K562 (cell line): ENCODE results near the gene USP15. TPM values are rescaled to one million over a fixed set of nuclear protein-coding genes. Genes with fewer than 3 reads are reported as not detected.

ENCODE experiments used
- BRD4 ChIP-seq: fragments of 200-600 bp; sonication (generic); IDR thresholded peaks from 2 replicates; pipeline ENCODE4 v1.6.1; 2017; ENCODE audit warnings: inconsistent platforms
- CBX1 ChIP-seq: sonication (generic); IDR thresholded peaks from 2 replicates; pipeline ENCODE4 v1.6.1; 2016; ENCODE audit warnings: antibody characterized with exemption, low read depth, mild to moderate bottlenecking
- CC2D1A ChIP-seq: fragments of 450-650 bp; IDR thresholded peaks from 2 replicates; pipeline ENCODE4 v1.6.1; 2017; ENCODE audit warnings: mild to moderate bottlenecking
- DACH1 ChIP-seq: fragments of 450-650 bp; IDR thresholded peaks from 2 replicates; pipeline ENCODE4 v1.6.1; 2018; ENCODE audit not compliant: partially characterized antibody
- ETS2 ChIP-seq: IDR thresholded peaks from 2 replicates; pipeline ENCODE4 v1.6.1; 2016; ENCODE audit warnings: borderline replicate concordance, missing genetic modification characterization, mild to moderate bottlenecking, moderate library complexity, missing compliant biosample characterization; ENCODE audit not compliant: poor library complexity, severe bottlenecking
- HDAC2 ChIP-seq: fragments of 450-650 bp; IDR thresholded peaks from 2 replicates; pipeline ENCODE4 v1.6.1; 2016; ENCODE audit warnings: mild to moderate bottlenecking
- NRF1 ChIP-seq, 2 experiments: fragments of 450-650 bp; IDR thresholded peaks in 1 of 2; conservative IDR thresholded peaks in 1 of 2; 2 replicates each; pipeline ENCODE4 v1.6.1; 2014; ENCODE audit warnings: mild to moderate bottlenecking in 2 of 2
- RCOR1 ChIP-seq, 2 experiments: IDR thresholded peaks; 2 replicates each; pipeline ENCODE4 v1.6.1; 2012; ENCODE audit warnings: low read depth in 2 of 2, low read length in 2 of 2, borderline replicate concordance in 1 of 2, improper control_type of control experiment in 1 of 2
- SMAD1 ChIP-seq: fragments of 150-350 bp; IDR thresholded peaks from 2 replicates; pipeline ENCODE4 v1.6.1; 2014; ENCODE audit warnings: low read length, low read depth; ENCODE audit not compliant: partially characterized antibody
- SNRNP70 ChIP-seq: fragments of 200-400 bp; formaldehyde crosslinking; optimal IDR thresholded peaks from 2 replicates; pipeline ENCODE3; 2017; ENCODE audit warnings: low read depth, low read length
- WHSC1 ChIP-seq: IDR thresholded peaks from one replicate; pipeline ENCODE4 v1.6.1; 2012; ENCODE audit warnings: low read length, control low read depth, inconsistent platforms
- YY1 ChIP-seq, 3 experiments: IDR thresholded peaks; 2 replicates each; pipeline ENCODE4 v1.6.1; 2011; ENCODE audit warnings: low read length in 2 of 3, mild to moderate bottlenecking in 2 of 3, moderate library complexity in 2 of 3, borderline replicate concordance in 1 of 3, control low read depth in 1 of 3, low read depth in 1 of 3; ENCODE audit not compliant: insufficient read depth in 3 of 3, insufficient replicate concordance in 2 of 3, control insufficient read depth in 1 of 3, insufficient read length in 1 of 3; ENCODE audit errors: extremely low read depth in 1 of 3
- ZNF174 ChIP-seq: fragments of 250-450 bp; sonication (Bioruptor Pico); IDR thresholded peaks from 2 replicates; pipeline ENCODE4 v1.4.0; 2020; ENCODE audit warnings: mild to moderate bottlenecking
- ZNF184 ChIP-seq: sonication (generic); formaldehyde crosslinking; IDR thresholded peaks from 2 replicates; pipeline ENCODE4 v1.5.0; 2020; ENCODE audit warnings: missing genetic modification reagents
- polyA plus RNA-seq, 8 experiments: library from polyadenylated mRNA; depleted of rRNA in 4 of 8; stranded (reverse) in 5 of 8; unstranded in 3 of 8; fragments of >200 nt; fragmentation: Nextera tagmentation in 2 of 8; fragmentation: Illumina TruSeq in 1 of 8; extraction: Ambion mirVana in 2 of 8; extraction: Trizol in 1 of 8; gene quantifications; 2 replicates each; pipeline versions ENCODE4 v1.2.1 to v1.2.3, GENCODE V29; 2011 to 2014; ENCODE audit warnings: inconsistent platforms in 1 of 8, missing spikeins in 1 of 8
- total RNA-seq, 7 experiments: library from RNA; depleted of rRNA in 6 of 7; stranded (reverse); fragments of >200 nt in 6 of 7; fragmentation: Illumina TruSeq in 2 of 7; extraction: Trizol in 2 of 7; gene quantifications; 2 replicates each; pipeline versions ENCODE4 v1.2.1 to v1.2.3, GENCODE V29; 2011 to 2021; ENCODE audit warnings: low replicate concordance in 1 of 7
- TF ChIP-seq, protein P1 (sequence below): fragments of 450-650 bp; formaldehyde crosslinking; IDR thresholded peaks from 2 replicates; pipeline ENCODE4 v1.4.0; 2020; ENCODE audit warnings: mild to moderate bottlenecking, moderate library complexity
- TF ChIP-seq, protein P2 (sequence below), 2 experiments: fragments of 450-650 bp in 1 of 2; IDR thresholded peaks; 2 replicates each; pipeline ENCODE4 v1.6.1; 2011 to 2017; ENCODE audit warnings: low read depth in 2 of 2, antibody characterized with exemption in 1 of 2, borderline replicate concordance in 1 of 2, low read length in 1 of 2, mild to moderate bottlenecking in 1 of 2, mixed read lengths in 1 of 2; ENCODE audit not compliant: control insufficient read depth in 1 of 2
- TF ChIP-seq, protein P3 (sequence below), 2 experiments: fragments of 450-650 bp; IDR thresholded peaks; 2 replicates each; pipeline ENCODE4 v1.6.1; 2016
- TF ChIP-seq, protein P4 (sequence below), 2 experiments: fragments of 450-650 bp in 1 of 2; sonication (generic) in 1 of 2; formaldehyde crosslinking; conservative IDR thresholded peaks; 2 replicates each; pipeline versions ENCODE4 v1.4.0 to v1.8.1; 2020 to 2022; ENCODE audit warnings: mild to moderate bottlenecking in 1 of 2, missing genetic modification reagents in 1 of 2

Gene USP15
- total and polyA plus RNA-seq, 9 of the 15 experiments (the other 6 are each of a cell fraction or from before 2014, with no cell fraction given) = 140 to 272 (median 182) TPM

DNA sequence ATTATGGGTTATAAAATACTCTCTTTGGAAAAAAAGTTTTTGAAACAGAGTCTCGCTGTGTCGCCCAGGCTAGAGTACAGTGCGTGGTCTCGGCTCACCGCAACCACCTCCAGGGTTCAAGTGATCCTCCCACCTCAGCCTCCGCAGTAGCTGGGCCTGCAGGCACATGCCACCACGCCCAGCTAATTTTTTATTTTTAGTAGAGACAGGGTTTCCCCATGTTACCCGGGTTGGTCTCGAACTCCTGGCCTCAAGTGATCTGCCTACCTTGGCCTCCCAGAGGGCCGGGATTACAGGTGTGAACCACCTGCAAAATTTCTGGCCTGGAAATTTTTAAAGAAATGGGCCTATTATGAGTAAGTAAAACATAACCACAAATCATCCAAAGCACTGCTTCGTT, 3.8 kb downstream of the USP15 start (continued):
- TF ChIP-seq BRD4 (no peak), ZNF184 (CRISPR knock-in tag) (no peak), SMAD1 (no peak), CC2D1A (0 out of 2 replicates have a peak, but pooled peaks have one; percentile 20), DACH1 (no peak), YY1 (IDR thresholded peaks at IDR 0.05; ENCODE audit: borderline replicate concordance in 1 of 3, control insufficient read depth in 1 of 3, extremely low read depth in 1 of 3, insufficient read depth in 3 of 3, insufficient read length in 1 of 3, insufficient replicate concordance in 2 of 3, low read depth in 1 of 3, low read length in 2 of 3) (no peak), CBX1 (0 out of 2 replicates have a peak, but pooled peaks have one; percentile 49), ZNF174 (no peak), SNRNP70 (no peak), RCOR1 (IDR thresholded peaks at IDR 0.05; ENCODE audit: borderline replicate concordance in 1 of 2, low read depth in 2 of 2, low read length in 2 of 2) (0 out of 4 replicates have a peak, but pooled peaks of 1 of the 2 experiments have one; percentile 26), ETS2 (tag) (no peak), HDAC2 (no peak; the same call in 1 of the 2 replicates), NRF1 (conservative IDR thresholded peaks at IDR 0.05 in 1 of 2, IDR thresholded peaks at IDR 0.05 in 1 of 2) (no peak), WHSC1 (no peak)
- TF ChIP-seq, protein P1, sequence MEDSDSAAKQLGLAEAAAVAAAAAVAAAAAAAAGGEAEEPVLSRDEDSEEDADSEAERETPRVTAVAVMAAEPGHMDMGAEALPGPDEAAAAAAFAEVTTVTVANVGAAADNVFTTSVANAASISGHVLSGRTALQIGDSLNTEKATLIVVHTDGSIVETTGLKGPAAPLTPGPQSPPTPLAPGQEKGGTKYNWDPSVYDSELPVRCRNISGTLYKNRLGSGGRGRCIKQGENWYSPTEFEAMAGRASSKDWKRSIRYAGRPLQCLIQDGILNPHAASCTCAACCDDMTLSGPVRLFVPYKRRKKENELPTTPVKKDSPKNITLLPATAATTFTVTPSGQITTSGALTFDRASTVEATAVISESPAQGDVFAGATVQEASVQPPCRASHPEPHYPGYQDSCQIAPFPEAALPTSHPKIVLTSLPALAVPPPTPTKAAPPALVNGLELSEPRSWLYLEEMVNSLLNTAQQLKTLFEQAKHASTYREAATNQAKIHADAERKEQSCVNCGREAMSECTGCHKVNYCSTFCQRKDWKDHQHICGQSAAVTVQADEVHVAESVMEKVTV = no peak
- TF ChIP-seq, protein P2, sequence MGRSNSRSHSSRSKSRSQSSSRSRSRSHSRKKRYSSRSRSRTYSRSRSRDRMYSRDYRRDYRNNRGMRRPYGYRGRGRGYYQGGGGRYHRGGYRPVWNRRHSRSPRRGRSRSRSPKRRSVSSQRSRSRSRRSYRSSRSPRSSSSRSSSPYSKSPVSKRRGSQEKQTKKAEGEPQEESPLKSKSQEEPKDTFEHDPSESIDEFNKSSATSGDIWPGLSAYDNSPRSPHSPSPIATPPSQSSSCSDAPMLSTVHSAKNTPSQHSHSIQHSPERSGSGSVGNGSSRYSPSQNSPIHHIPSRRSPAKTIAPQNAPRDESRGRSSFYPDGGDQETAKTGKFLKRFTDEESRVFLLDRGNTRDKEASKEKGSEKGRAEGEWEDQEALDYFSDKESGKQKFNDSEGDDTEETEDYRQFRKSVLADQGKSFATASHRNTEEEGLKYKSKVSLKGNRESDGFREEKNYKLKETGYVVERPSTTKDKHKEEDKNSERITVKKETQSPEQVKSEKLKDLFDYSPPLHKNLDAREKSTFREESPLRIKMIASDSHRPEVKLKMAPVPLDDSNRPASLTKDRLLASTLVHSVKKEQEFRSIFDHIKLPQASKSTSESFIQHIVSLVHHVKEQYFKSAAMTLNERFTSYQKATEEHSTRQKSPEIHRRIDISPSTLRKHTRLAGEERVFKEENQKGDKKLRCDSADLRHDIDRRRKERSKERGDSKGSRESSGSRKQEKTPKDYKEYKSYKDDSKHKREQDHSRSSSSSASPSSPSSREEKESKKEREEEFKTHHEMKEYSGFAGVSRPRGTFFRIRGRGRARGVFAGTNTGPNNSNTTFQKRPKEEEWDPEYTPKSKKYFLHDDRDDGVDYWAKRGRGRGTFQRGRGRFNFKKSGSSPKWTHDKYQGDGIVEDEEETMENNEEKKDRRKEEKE (IDR thresholded peaks at IDR 0.05; ENCODE audit: borderline replicate concordance in 1 of 2, control insufficient read depth in 1 of 2, low read depth in 2 of 2, low read length in 1 of 2) = no peak
- TF ChIP-seq, protein P3, sequence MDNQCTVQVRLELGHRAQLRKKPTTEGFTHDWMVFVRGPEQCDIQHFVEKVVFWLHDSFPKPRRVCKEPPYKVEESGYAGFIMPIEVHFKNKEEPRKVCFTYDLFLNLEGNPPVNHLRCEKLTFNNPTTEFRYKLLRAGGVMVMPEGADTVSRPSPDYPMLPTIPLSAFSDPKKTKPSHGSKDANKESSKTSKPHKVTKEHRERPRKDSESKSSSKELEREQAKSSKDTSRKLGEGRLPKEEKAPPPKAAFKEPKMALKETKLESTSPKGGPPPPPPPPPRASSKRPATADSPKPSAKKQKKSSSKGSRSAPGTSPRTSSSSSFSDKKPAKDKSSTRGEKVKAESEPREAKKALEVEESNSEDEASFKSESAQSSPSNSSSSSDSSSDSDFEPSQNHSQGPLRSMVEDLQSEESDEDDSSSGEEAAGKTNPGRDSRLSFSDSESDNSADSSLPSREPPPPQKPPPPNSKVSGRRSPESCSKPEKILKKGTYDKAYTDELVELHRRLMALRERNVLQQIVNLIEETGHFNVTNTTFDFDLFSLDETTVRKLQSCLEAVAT (IDR thresholded peaks at IDR 0.05) = 0 out of 4 replicates have a peak, but pooled peaks of 1 of the 2 experiments have one; percentile 45
- TF ChIP-seq, protein P4, sequence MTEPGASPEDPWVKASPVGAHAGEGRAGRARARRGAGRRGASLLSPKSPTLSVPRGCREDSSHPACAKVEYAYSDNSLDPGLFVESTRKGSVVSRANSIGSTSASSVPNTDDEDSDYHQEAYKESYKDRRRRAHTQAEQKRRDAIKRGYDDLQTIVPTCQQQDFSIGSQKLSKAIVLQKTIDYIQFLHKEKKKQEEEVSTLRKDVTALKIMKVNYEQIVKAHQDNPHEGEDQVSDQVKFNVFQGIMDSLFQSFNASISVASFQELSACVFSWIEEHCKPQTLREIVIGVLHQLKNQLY (CRISPR knock-in tag; conservative IDR thresholded peaks at IDR 0.05) = no peak
- TF ChIP-seq, all 486 proteins: peak for 10
